ENCODE measurements around the gene MORN1. TPM values are rescaled to one million over a fixed set of nuclear protein-coding genes. Genes with fewer than 3 reads are reported as not detected.
A peak's percentile ranks its signal among the peaks of the same experiment; 100 is the strongest.

The MORN1 gene
- total and polyA plus RNA-seq, 2 donors = 5.7 to 6.4 TPM

DNA sequence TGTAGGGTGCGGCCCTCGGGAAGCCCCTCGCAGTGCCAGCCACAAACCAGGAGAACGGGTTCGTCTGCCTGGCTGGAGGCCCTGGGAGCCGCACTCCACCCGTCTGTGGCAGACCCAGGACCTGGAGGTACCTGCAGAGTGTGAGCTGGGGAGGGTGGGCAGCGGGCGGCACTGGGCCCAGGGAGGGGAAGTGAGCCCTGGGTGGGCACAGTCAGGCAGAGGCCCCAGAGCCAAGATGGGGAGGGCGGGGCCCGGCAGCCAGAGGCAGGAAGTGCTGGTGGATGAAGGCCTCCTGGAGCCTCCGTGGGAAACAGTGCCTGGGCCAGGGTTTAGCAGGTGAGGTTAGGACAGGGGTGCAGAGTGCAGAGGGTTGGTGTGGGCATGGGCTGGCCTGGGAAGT lies 25.0 kb upstream of the MORN1 start:
- Histone ChIP-seq H3K27me3 (ENCODE audit: control insufficient read depth in 2 of 2, insufficient read depth in 1 of 2, low read length in 1 of 2) (peaks cover 0 to 13% of the 10 kb centered on the region in 2 donors), H3K36me3 (ENCODE audit: control insufficient read depth in 2 of 2, insufficient read depth in 2 of 2, low read length in 1 of 2) (no peaks in the 10 kb centered on the region), H3K27ac (ENCODE audit: low read depth in 1 of 2, low read length in 1 of 2) (peak overlapping the region; percentile 32 to 79), H3K4me3 (ENCODE audit: low read length in 2 of 2) (peak overlapping the region in 1 of 2 donors; percentile 56), H3K9me3 (ENCODE audit: control insufficient read depth in 2 of 2, insufficient read depth in 1 of 2, low read length in 1 of 2) (no peaks in the 10 kb centered on the region), H3K4me1 (ENCODE audit: control insufficient read depth in 2 of 2, insufficient read depth in 2 of 2, low read length in 2 of 2) (peaks cover 33 to 47% of the 10 kb centered on the region in 2 donors)
- DNase-seq (ENCODE audit: low read depth in 6 of 9, low spot score in 9 of 9) = peak in 4 of 9 donors; percentile 36 to 71 (median 44)
- 9% methylated on average over 12 of the region's 12 CpGs for WGBS

DNA sequence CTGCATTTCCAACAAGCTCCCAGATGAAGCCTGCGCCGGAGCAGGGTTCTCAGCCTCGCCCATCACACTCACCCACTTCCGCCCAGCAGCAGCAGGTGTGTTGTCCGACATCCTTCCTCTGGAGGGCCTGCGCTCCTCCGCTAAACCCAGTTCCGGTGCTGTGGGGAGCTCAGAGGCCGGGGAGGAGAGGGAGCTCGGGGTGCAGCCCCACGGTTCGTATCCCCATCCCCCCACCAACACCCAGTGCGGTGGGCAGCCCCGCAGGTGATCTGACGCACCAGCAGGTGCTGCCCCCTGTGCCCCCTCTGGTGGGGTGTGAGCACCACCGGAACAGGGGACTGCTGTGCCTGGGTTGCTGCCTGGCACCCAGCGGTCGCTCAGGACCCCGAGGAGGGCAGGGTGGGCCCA lies 24.5 kb upstream of the MORN1 start:
- H3K4me1 ChIP-seq (ENCODE audit: control insufficient read depth in 2 of 2, insufficient read depth in 2 of 2, low read length in 2 of 2) = peaks cover 33 to 48% of the 10 kb centered on the region in 2 donors
- no peaks in the 10 kb centered on the region for H3K9me3 ChIP-seq (ENCODE audit: control insufficient read depth in 2 of 2, insufficient read depth in 1 of 2, low read length in 1 of 2)
- peaks cover 0 to 13% of the 10 kb centered on the region in 2 donors for H3K27me3 ChIP-seq (ENCODE audit: control insufficient read depth in 2 of 2, insufficient read depth in 1 of 2, low read length in 1 of 2)
- H3K27ac ChIP-seq (ENCODE audit: low read depth in 1 of 2, low read length in 1 of 2) = peak overlapping the region; percentile 32 to 79
- H3K4me3 ChIP-seq (ENCODE audit: low read length in 2 of 2) = peak overlapping the region; percentile 5 to 56
- WGBS = 6% methylated on average over 19 of the region's 19 CpGs
- no peaks in the 10 kb centered on the region for H3K36me3 ChIP-seq (ENCODE audit: control insufficient read depth in 2 of 2, insufficient read depth in 2 of 2, low read length in 1 of 2)
- DNase-seq (ENCODE audit: low read depth in 6 of 9, low spot score in 9 of 9) = peak in 2 of 9 donors; percentile 35 to 58

GRCh38 chr1:2415337-2415736 lies 24.0 kb upstream of the MORN1 start:
- peak overlapping the region in 1 of 2 donors; percentile 25 for H3K27ac ChIP-seq (ENCODE audit: low read depth in 1 of 2, low read length in 1 of 2)

GRCh38 chr1:2414297-2414958 lies 23.1 kb upstream of the MORN1 start:
- no peak overlapping the region for H3K27ac ChIP-seq (ENCODE audit: low read depth in 1 of 2, low read length in 1 of 2)
- 5% methylated on average over 25 of the region's 25 CpGs for WGBS
- peak in 8 of 9 donors; percentile 29 to 85 (median 70) for DNase-seq (ENCODE audit: low read depth in 6 of 9, low spot score in 9 of 9)
- peaks cover 33 to 48% of the 10 kb centered on the region in 2 donors for H3K4me1 ChIP-seq (ENCODE audit: control insufficient read depth in 2 of 2, insufficient read depth in 2 of 2, low read length in 2 of 2)
- H3K36me3 ChIP-seq (ENCODE audit: control insufficient read depth in 2 of 2, insufficient read depth in 2 of 2, low read length in 1 of 2) = no peaks in the 10 kb centered on the region
- no peak overlapping the region for H3K4me3 ChIP-seq (ENCODE audit: low read length in 2 of 2)
- peaks cover 0 to 13% of the 10 kb centered on the region in 2 donors for H3K27me3 ChIP-seq (ENCODE audit: control insufficient read depth in 2 of 2, insufficient read depth in 1 of 2, low read length in 1 of 2)
- H3K9me3 ChIP-seq (ENCODE audit: control insufficient read depth in 2 of 2, insufficient read depth in 1 of 2, low read length in 1 of 2) = no peaks in the 10 kb centered on the region

More at GRCh38 chr1:2415337-2415736, 24.0 kb upstream of the MORN1 start:
- Histone ChIP-seq H3K9me3 (ENCODE audit: control insufficient read depth in 2 of 2, insufficient read depth in 1 of 2, low read length in 1 of 2) (no peaks in the 10 kb centered on the region), H3K4me1 (ENCODE audit: control insufficient read depth in 2 of 2, insufficient read depth in 2 of 2, low read length in 2 of 2) (peaks cover 33 to 48% of the 10 kb centered on the region in 2 donors), H3K36me3 (ENCODE audit: control insufficient read depth in 2 of 2, insufficient read depth in 2 of 2, low read length in 1 of 2) (no peaks in the 10 kb centered on the region), H3K27me3 (ENCODE audit: control insufficient read depth in 2 of 2, insufficient read depth in 1 of 2, low read length in 1 of 2) (peaks cover 0 to 13% of the 10 kb centered on the region in 2 donors), H3K4me3 (ENCODE audit: low read length in 2 of 2) (peak overlapping the region in 1 of 2 donors; percentile 56)
- 71% methylated on average over 11 of the region's 11 CpGs for WGBS
- no peak for DNase-seq (ENCODE audit: low read depth in 6 of 9, low spot score in 9 of 9)

DNA sequence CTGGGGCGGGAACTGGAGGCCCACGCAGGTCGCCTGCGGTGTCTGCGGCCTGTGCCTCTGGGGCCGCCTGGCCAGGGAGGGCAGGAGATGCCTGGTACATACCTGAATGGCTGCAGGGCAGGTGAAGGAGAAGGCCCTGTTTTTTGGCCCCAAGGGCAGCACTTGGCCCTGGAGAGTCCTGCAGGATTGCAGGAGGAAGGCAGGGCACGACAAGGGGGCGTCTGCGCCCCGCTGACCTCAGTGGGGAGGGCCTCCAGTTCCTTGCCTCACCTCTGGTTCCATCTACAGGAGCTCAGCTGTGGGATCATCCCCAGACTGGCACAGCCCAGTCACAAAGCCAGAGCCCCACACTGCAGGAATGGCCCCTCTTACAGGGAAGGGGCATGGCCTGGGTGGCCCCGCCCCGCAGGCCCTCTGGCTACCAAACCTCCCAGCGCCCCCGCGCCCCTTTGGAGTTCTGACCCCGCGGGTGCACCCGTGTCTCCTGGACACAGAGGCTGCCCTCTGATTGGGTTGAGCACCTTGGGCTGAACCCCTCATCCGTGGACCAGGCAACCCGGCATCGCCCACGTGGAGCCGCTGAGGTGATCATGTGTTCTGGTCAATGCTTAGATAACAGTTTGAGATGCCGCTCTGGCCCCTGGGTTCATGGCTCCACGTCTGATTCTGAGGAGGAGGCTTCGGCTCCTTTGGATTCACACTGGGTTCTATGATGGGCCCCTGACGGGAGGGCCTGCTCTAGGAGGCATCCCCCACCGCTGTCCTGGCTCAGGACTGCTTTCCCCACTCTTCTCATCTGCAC lies 22.3 kb upstream of the MORN1 start:
- WGBS = 64% methylated on average over 28 of the region's 28 CpGs
- peaks cover 0 to 7% of the 10 kb centered on the region in 2 donors for H3K27me3 ChIP-seq (ENCODE audit: control insufficient read depth in 2 of 2, insufficient read depth in 1 of 2, low read length in 1 of 2)
- H3K36me3 ChIP-seq (ENCODE audit: control insufficient read depth in 2 of 2, insufficient read depth in 2 of 2, low read length in 1 of 2) = no peaks in the 10 kb centered on the region
- no peak overlapping the region for H3K27ac ChIP-seq (ENCODE audit: low read depth in 1 of 2, low read length in 1 of 2)
- DNase-seq (ENCODE audit: low read depth in 6 of 9, low spot score in 9 of 9) = no peak
- H3K4me3 ChIP-seq (ENCODE audit: low read length in 2 of 2) = peak overlapping the region; percentile 54 to 85
- peaks cover 33 to 48% of the 10 kb centered on the region in 2 donors for H3K4me1 ChIP-seq (ENCODE audit: control insufficient read depth in 2 of 2, insufficient read depth in 2 of 2, low read length in 2 of 2)
- H3K9me3 ChIP-seq (ENCODE audit: control insufficient read depth in 2 of 2, insufficient read depth in 1 of 2, low read length in 1 of 2) = no peaks in the 10 kb centered on the region

DNA sequence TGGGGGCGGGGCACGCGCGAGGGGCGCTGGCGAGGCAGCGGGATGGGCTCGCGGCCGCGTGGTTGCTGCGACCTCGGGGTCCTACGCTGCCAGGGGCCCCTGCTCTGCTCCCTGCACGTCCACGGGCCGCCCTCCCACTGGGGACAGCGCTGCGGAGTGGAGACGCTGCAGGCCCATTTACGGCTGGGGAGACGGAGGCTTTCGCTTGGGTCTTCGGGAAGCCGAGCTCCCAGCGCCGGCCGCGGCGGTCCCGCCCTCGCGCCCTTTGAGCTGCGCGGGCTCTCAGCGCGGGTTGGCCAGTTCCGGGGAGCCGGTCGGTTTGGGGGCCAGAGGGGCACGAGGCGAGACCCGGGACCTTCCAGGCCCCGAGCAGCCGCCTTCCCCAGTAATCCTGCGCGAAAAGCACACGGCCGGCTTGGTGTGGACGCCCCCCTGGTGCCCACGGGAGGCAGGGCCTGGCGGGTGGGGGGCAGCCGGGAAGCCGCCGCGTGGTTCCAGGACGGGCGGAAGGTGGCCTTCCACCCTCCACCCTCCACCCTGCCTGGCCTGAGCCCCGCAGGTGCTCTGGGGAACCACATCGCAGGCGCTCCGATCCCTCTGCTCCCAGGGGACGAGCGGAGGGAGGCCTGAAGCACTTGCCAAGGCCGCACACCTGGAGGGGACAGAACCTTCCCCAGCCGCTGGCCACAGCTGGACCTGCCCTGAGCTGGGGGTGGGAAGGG lies 21.6 kb upstream of the MORN1 start:
- no peaks in the 10 kb centered on the region for H3K9me3 ChIP-seq (ENCODE audit: control insufficient read depth in 2 of 2, insufficient read depth in 1 of 2, low read length in 1 of 2)
- peak overlapping the region; percentile 54 to 85 for H3K4me3 ChIP-seq (ENCODE audit: low read length in 2 of 2)
- no peaks in the 10 kb centered on the region for H3K27me3 ChIP-seq (ENCODE audit: control insufficient read depth in 2 of 2, insufficient read depth in 1 of 2, low read length in 1 of 2)
- H3K27ac ChIP-seq (ENCODE audit: low read depth in 1 of 2, low read length in 1 of 2) = peak overlapping the region; percentile 26 to 64
- under 1% methylated on average over 66 of the region's 66 CpGs for WGBS
- H3K36me3 ChIP-seq (ENCODE audit: control insufficient read depth in 2 of 2, insufficient read depth in 2 of 2, low read length in 1 of 2) = peaks cover 0 to 4% of the 10 kb centered on the region in 2 donors
- DNase-seq (ENCODE audit: low read depth in 6 of 9, low spot score in 9 of 9) = peak in 1 of 9 donors; percentile 27
- H3K4me1 ChIP-seq (ENCODE audit: control insufficient read depth in 2 of 2, insufficient read depth in 2 of 2, low read length in 2 of 2) = peaks cover 33 to 48% of the 10 kb centered on the region in 2 donors

DNA sequence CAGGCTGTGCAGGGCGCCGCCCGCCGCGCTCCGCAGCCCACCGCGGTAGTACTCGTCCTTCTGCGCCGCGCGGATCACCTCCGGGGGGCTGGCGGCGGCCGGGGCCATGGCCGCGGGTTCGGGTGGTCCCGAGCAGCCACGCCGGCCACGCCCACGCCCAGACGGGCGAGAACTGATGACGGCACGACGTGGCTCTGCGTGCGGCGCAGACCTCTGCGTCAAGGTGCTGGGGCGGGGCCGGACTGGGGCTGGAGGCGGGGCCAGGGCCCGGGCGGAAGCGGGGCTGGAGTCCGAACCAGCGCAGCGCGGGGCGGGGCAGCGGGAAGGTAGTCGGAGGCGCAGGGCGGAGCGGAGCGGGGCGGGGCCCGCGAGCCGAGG lies 21.0 kb upstream of the MORN1 start, which contains the start of gene PEX10:
TSS of gene PEX10 (minus strand) at position 170 of the 378 bp plus-strand sequence. CDS start at position 108, 62 bp downstream.
- WGBS = under 1% methylated on average over 55 of the region's 55 CpGs
- peak; percentile 70 to 98 (median 94) for DNase-seq (ENCODE audit: low read depth in 6 of 9, low spot score in 9 of 9)
- H3K9me3 ChIP-seq (ENCODE audit: control insufficient read depth in 2 of 2, insufficient read depth in 1 of 2, low read length in 1 of 2) = no peaks in the 10 kb centered on the region

DNA sequence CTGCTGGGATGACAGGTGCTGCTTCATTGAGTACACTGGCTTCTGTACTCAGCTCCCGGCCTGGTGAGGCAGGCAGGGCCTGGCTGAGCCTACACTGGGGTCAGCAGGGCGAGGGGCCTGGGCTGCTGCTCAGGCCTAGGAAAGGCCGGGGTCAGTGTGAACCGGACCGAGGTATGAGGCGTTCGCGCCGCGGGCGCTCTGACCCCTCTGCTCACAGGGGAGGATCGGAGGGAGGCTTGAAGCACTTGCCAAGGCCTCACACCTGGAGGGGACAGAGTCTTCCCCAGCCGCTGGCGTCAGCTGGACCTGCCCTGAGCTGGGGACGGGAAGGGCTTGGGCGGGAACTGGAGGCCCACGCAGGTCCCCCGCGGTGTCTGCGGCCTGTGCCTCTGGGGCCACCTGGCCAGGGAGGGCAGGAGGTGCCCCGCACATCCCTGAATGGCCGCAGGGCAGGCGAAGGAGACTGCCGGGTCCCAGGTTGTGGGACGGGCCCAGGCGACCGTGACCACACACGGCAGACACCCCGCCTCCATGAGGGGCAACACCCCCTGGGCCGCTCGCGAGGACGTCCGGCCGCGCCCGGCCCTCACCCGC lies 20.5 kb upstream of the MORN1 start:
- H3K27me3 ChIP-seq (ENCODE audit: control insufficient read depth in 2 of 2, insufficient read depth in 1 of 2, low read length in 1 of 2) = no peaks in the 10 kb centered on the region
- no peaks in the 10 kb centered on the region for H3K9me3 ChIP-seq (ENCODE audit: control insufficient read depth in 2 of 2, insufficient read depth in 1 of 2, low read length in 1 of 2)
- peak overlapping the region; percentile 61 to 85 for H3K4me3 ChIP-seq (ENCODE audit: low read length in 2 of 2)
- H3K27ac ChIP-seq (ENCODE audit: low read depth in 1 of 2, low read length in 1 of 2) = peak overlapping the region in 1 of 2 donors; percentile 72
- H3K36me3 ChIP-seq (ENCODE audit: control insufficient read depth in 2 of 2, insufficient read depth in 2 of 2, low read length in 1 of 2) = peaks cover 6 to 7% of the 10 kb centered on the region in 2 donors
- peaks cover 32 to 46% of the 10 kb centered on the region in 2 donors for H3K4me1 ChIP-seq (ENCODE audit: control insufficient read depth in 2 of 2, insufficient read depth in 2 of 2, low read length in 2 of 2)
- 12% methylated on average over 38 of the region's 38 CpGs for WGBS
- peak in 1 of 9 donors; percentile 11 for DNase-seq (ENCODE audit: low read depth in 6 of 9, low spot score in 9 of 9)

More for the DNA sequence above, 21.0 kb upstream of the MORN1 start, which contains the start of gene PEX10:
- H3K27me3 ChIP-seq (ENCODE audit: control insufficient read depth in 2 of 2, insufficient read depth in 1 of 2, low read length in 1 of 2) = no peaks in the 10 kb centered on the region
- peak within 1 kb of the TSS; percentile 26 to 72 for H3K27ac ChIP-seq (ENCODE audit: low read depth in 1 of 2, low read length in 1 of 2)
- peaks cover 33 to 48% of the 10 kb centered on the region in 2 donors for H3K4me1 ChIP-seq (ENCODE audit: control insufficient read depth in 2 of 2, insufficient read depth in 2 of 2, low read length in 2 of 2)
- H3K4me3 ChIP-seq (ENCODE audit: low read length in 2 of 2) = peak within 1 kb of the TSS; percentile 61 to 85
- peaks cover 3 to 4% of the 10 kb centered on the region in 2 donors for H3K36me3 ChIP-seq (ENCODE audit: control insufficient read depth in 2 of 2, insufficient read depth in 2 of 2, low read length in 1 of 2)
